IMR-90 (cell line): ENCODE measurements around the gene BPI.

Source experiments
- BHLHE40 ChIP-seq: fragments of 150-350 bp; IDR thresholded peaks from 2 replicates; pipeline ENCODE4 v1.6.1; 2016; ENCODE audit warnings: mild to moderate bottlenecking, low read depth, low read length
- CEBPB ChIP-seq: IDR thresholded peaks from 2 replicates; pipeline ENCODE4 v1.6.1; 2012; ENCODE audit warnings: low read depth, low read length, improper control_type of control experiment
- CTCF ChIP-seq: conservative IDR thresholded peaks from 2 replicates; pipeline ENCODE4 v1.5.1; 2012; ENCODE audit warnings: mild to moderate bottlenecking, low read depth, low read length, improper control_type of control experiment
- ELK1 ChIP-seq: fragments of 150-350 bp; IDR thresholded peaks from 2 replicates; pipeline ENCODE4 v1.6.1; 2016; ENCODE audit warnings: low read depth, mild to moderate bottlenecking, low read length, moderate library complexity, borderline replicate concordance
- FOS ChIP-seq: fragments of 150-350 bp; IDR thresholded peaks from 2 replicates; pipeline ENCODE4 v1.6.1; 2016; ENCODE audit warnings: low read depth, low read length
- MAFK ChIP-seq: IDR thresholded peaks from 2 replicates; pipeline ENCODE4 v1.6.1; 2012; ENCODE audit warnings: low read depth, low read length, improper control_type of control experiment
- MAZ ChIP-seq: IDR thresholded peaks from 2 replicates; pipeline ENCODE4 v1.6.1; 2012; ENCODE audit warnings: low read depth, mild to moderate bottlenecking, low read length, improper control_type of control experiment, moderate library complexity, borderline replicate concordance
- MXI1 ChIP-seq: IDR thresholded peaks from 2 replicates; pipeline ENCODE4 v1.6.1; 2012; ENCODE audit warnings: low read depth, mild to moderate bottlenecking, low read length, moderate library complexity, borderline replicate concordance
- POLR2A ChIP-seq: IDR thresholded peaks from 2 replicates; pipeline ENCODE4 v1.6.1; 2012; ENCODE audit warnings: mild to moderate bottlenecking, low read depth, low read length
- RAD21 ChIP-seq: IDR thresholded peaks from 2 replicates; pipeline ENCODE4 v1.6.1; 2012; ENCODE audit warnings: low read length, improper control_type of control experiment
- RFX5 ChIP-seq: IDR thresholded peaks from 2 replicates; pipeline ENCODE4 v1.8.0; 2012; ENCODE audit warnings: low read depth, mild to moderate bottlenecking, low read length, moderate library complexity
- USF2 ChIP-seq: fragments of 150-350 bp; IDR thresholded peaks from 2 replicates; pipeline ENCODE4 v1.6.1; 2017; ENCODE audit warnings: mild to moderate bottlenecking, antibody characterized with exemption, low read length, low read depth

GRCh38 chr20:38338849-38339520 is 35.0 kb downstream of the BPI start:
- TF ChIP-seq CTCF (peak; percentile 31; the same call in 1 of the 2 replicates), MXI1 (no peak), POLR2A (no peak), RFX5 (no peak), USF2 (no peak), MAFK (no peak), CEBPB (no peak), FOS (no peak), ELK1 (no peak), BHLHE40 (no peak), RAD21 (no peak), MAZ (no peak)
